Upper lobe of left lung (tissue), 6 donors: ENCODE data around the gene SPDEF. TPM values are rescaled to one million over a fixed set of nuclear protein-coding genes. Genes with fewer than 3 reads are reported as not detected.

Source experiments
- ATAC-seq, 2 donors: fragments of 200-7000 bp; cut with Tn5 transposase; one replicate each; pipeline ENCODE4 v1.9.1; 2022; ENCODE audit warnings: mild to moderate bottlenecking in 2 of 2, moderate library complexity in 2 of 2; ENCODE audit not compliant: low FRiP score in 2 of 2
- DNase-seq, 2 donors: peaks; one replicate each; pipeline ENCODE4 v3.0.0-alpha.2; 2019 to 2020
- H3K27ac ChIP-seq, 4 donors: fragments of 200-600 bp; sonication (generic); one replicate each; pipeline ENCODE4 v1.5.1; 2016 to 2019
- H3K27me3 ChIP-seq, 4 donors: fragments of 200-600 bp; sonication (generic); one replicate each; pipeline ENCODE4 v1.5.1; 2017 to 2019
- H3K36me3 ChIP-seq, 4 donors: fragments of 200-600 bp; sonication (generic); one replicate each; pipeline ENCODE4 v1.5.1; 2016 to 2019
- H3K4me1 ChIP-seq, 4 donors: fragments of 200-600 bp; sonication (generic); one replicate each; pipeline ENCODE4 v1.5.1; 2018 to 2019
- H3K4me3 ChIP-seq, 4 donors: fragments of 200-600 bp; sonication (generic); one replicate each; pipeline ENCODE4 v1.5.1; 2017 to 2019; ENCODE audit warnings: mild to moderate bottlenecking in 2 of 4, moderate library complexity in 1 of 4
- H3K9me3 ChIP-seq, 4 donors: fragments of 200-600 bp; sonication (generic); one replicate each; pipeline ENCODE4 v1.5.1; 2018 to 2019
- CTCF ChIP-seq, 6 experiments: fragments of 450-650 bp in 4 of 6; fragments of 200-600 bp in 2 of 6; sonication (generic) in 2 of 6; IDR thresholded peaks; one replicate each; pipeline ENCODE4 v1.5.1; 2016 to 2019; ENCODE audit warnings: antibody characterized with exemption in 6 of 6
- EP300 ChIP-seq, 4 donors: sonication (generic); formaldehyde crosslinking; IDR thresholded peaks; one replicate each; pipeline ENCODE4 v1.5.1; 2017; ENCODE audit warnings: antibody characterized with exemption in 4 of 4, control low read depth in 2 of 4
- POLR2A ChIP-seq, 4 donors: fragments of 450-650 bp; IDR thresholded peaks; one replicate each; pipeline ENCODE4 v1.5.1; 2016 to 2017; ENCODE audit warnings: antibody characterized with exemption in 4 of 4, mild to moderate bottlenecking in 2 of 4
- POLR2AphosphoS5 ChIP-seq, 2 donors: sonication (generic); formaldehyde crosslinking; IDR thresholded peaks; one replicate each; pipeline ENCODE4 v1.5.1; 2017; ENCODE audit warnings: antibody characterized with exemption in 2 of 2
- whole genome bisulfite sequencing, 2 donors: methylation state at CpG; one replicate each; pipeline ENCODE4 v1.1.5; 2017 to 2018; 5-methylcytosine and 5-hydroxymethylcytosine counted together
- total RNA-seq, 6 donors: library from RNA; depleted of rRNA in 4 of 6; stranded (reverse); fragments of >200 nt in 4 of 6; gene quantifications; one replicate each; pipeline versions ENCODE4 v1.1.0 to v1.2.1, GENCODE V29; 2016 to 2021
- donor health status: DM: no; HTN: no; CAD: no; lungs with moderate emphysema.
- donor health status: DM: no; HTN: yes; CAD: no; lungs with severe emphysema.

SPDEF gene
- total RNA-seq, 6 donors from 2014 or later, result 0.61 to 5.2 (median 3.8) TPM

DNA sequence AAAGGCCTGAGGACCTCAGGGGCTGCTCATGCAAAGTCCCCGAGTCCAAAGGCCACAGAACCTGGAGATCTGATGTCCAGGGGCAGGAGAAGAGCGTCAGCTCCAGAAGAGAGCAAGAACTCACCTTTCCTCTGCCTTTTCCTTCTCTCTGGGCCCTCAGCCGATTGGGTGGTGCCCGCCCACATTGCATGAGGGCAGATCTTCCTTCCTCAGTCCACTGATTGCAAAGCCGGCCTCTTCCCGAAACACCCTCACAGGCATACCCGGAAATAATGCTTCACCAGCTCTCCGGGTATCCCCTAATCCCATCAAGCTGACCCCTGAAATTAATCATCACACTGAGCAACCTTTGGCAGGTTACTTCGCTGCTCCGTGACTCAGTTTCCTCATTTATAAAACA lies 33.4 kb downstream of the SPDEF start:
- TF ChIP-seq CTCF (IDR thresholded peaks at IDR 0.05), result no peak
- TF ChIP-seq POLR2A (IDR thresholded peaks at IDR 0.05), result no peak
- no peak for TF ChIP-seq EP300 (IDR thresholded peaks at IDR 0.05)
- TF ChIP-seq POLR2AphosphoS5 (IDR thresholded peaks at IDR 0.05), result no peak
- ATAC-seq (no peak), DNase-seq (no peak)
- H3K4me1 ChIP-seq, result peaks cover 3 to 13% (median 7%) of the 10 kb centered on the region in 4 donors
- no peak overlapping the region for H3K27ac ChIP-seq
- no peak overlapping the region for H3K4me3 ChIP-seq
- no peaks in the 10 kb centered on the region for H3K9me3 ChIP-seq
- no peaks in the 10 kb centered on the region for H3K36me3 ChIP-seq
- 78 to 79% methylated on average over 10 of the region's 10 CpGs for WGBS, 2 donors
- H3K27me3 ChIP-seq, result no peaks in the 10 kb centered on the region

- DNase-seq (no peak), ATAC-seq (no peak)
- Histone ChIP-seq H3K27ac (no peak overlapping the region), H3K36me3 (no peaks in the 10 kb centered on the region), H3K4me3 (no peak overlapping the region), H3K27me3 (no peaks in the 10 kb centered on the region), H3K4me1 (peaks cover 0 to 6% (median 3%) of the 10 kb centered on the region in 4 donors), H3K9me3 (no peaks in the 10 kb centered on the region)
- TF ChIP-seq POLR2A (IDR thresholded peaks at IDR 0.05) (no peak), CTCF (IDR thresholded peaks at IDR 0.05) (no peak), POLR2AphosphoS5 (IDR thresholded peaks at IDR 0.05) (no peak), EP300 (IDR thresholded peaks at IDR 0.05) (no peak)
- 82 to 83% methylated on average over 21 to 28 of the region's 28 CpGs for WGBS, 2 donors
Observed at GRCh38 chr6:34521463-34522285, 34.5 kb downstream of the SPDEF start.

GRCh38 chr6:34520645-34521462 lies 35.3 kb downstream of the SPDEF start:
- WGBS, 2 donors, result 80 to 86% methylated on average over 21 to 24 of the region's 24 CpGs
- DNase-seq, result no peak
- Histone ChIP-seq H3K27ac (no peak overlapping the region), H3K9me3 (no peaks in the 10 kb centered on the region), H3K27me3 (no peaks in the 10 kb centered on the region), H3K36me3 (no peaks in the 10 kb centered on the region), H3K4me3 (no peak overlapping the region), H3K4me1 (no peaks in the 10 kb centered on the region)
- ATAC-seq, result no peak
- no peak for TF ChIP-seq EP300 (IDR thresholded peaks at IDR 0.05)
- TF ChIP-seq CTCF (IDR thresholded peaks at IDR 0.05), result no peak
- TF ChIP-seq POLR2A (IDR thresholded peaks at IDR 0.05), result no peak
- no peak for TF ChIP-seq POLR2AphosphoS5 (IDR thresholded peaks at IDR 0.05)

GRCh38 chr6:34519971-34520644 lies 36.0 kb downstream of the SPDEF start:
- Histone ChIP-seq H3K4me3 (no peak overlapping the region), H3K4me1 (no peaks in the 10 kb centered on the region), H3K27me3 (peaks cover 0 to 6% (median 0%) of the 10 kb centered on the region in 4 donors), H3K36me3 (no peaks in the 10 kb centered on the region), H3K9me3 (no peaks in the 10 kb centered on the region), H3K27ac (no peak overlapping the region)
- TF ChIP-seq CTCF (IDR thresholded peaks at IDR 0.05), result no peak
- no peak for TF ChIP-seq POLR2AphosphoS5 (IDR thresholded peaks at IDR 0.05)
- TF ChIP-seq EP300 (IDR thresholded peaks at IDR 0.05), result no peak
- TF ChIP-seq POLR2A (IDR thresholded peaks at IDR 0.05), result no peak
- DNase-seq (no peak), ATAC-seq (no peak)
- WGBS, 2 donors, result 93 to 98% methylated on average over 8 of the region's 8 CpGs
